Activated T-cell treated with anti-CD3 and anti-CD28 coated beads for 24 hours (primary cell): Measurements from ENCODE around the gene RAP1GAP2.
"Not testable (repeated sequence)": the region's sequence is repeated elsewhere in the genome, so short reads cannot be mapped to it uniquely, and the experiment has no call there.

Experiments
- DNase-seq: peaks from one replicate; pipeline ENCODE4 v3.0.0-alpha.2; 2020; ENCODE audit warnings: low read depth

The RAP1GAP2 gene

DNA sequence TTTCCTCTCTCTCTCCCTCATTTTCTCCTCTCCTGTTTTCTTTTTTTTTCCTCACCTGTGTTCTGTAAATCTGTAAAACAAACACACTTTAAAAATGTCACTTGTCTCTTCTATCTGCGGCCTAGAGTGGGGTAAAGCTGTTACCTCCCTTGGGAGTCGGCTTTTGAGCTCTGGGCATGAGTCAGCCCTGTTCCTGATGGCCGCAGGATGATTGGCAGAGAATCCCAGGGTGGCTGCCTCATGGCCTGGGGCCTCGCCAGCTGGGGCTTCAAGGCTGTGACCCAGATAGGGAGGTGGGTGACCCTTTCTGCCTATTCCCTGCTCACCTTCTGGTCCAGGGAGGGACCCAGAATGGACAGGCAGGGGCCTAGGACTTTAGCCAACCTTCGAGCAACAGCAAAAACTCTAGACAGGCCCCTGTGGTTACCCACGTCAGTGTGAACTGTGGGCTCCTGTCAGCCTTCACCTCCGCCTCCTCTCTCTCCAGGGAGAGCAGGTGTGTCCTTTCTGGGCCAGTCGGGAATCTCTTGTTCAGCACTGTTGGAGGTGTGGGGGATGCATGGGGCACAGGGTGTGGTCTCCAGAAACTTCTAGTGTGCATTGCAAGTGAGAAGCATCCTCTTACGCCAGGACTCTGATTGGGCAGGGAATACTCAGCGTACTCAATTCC is 87.4 kb downstream of the RAP1GAP2 start:
- no peak for DNase-seq

DNA sequence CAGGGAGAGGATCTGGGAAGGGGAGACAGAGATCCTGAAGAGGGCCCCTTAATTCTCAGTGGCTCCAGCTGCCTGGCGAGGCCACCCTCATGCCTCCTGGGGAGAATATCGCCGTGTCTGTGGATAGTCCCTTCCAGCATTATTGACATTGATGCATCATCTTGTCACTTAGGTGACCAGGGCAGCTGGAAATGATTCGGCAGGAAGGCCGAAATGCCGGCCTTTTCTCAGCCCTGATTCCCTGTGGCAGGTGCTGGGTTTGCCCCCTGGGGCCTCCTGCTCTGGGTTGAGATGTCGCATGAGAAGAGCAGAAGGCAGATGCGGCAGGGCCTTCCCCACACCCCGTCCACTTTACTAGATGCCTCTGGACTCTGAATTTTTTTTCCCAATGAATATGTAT is 89.5 kb downstream of the RAP1GAP2 start:
- no peak for DNase-seq

DNA sequence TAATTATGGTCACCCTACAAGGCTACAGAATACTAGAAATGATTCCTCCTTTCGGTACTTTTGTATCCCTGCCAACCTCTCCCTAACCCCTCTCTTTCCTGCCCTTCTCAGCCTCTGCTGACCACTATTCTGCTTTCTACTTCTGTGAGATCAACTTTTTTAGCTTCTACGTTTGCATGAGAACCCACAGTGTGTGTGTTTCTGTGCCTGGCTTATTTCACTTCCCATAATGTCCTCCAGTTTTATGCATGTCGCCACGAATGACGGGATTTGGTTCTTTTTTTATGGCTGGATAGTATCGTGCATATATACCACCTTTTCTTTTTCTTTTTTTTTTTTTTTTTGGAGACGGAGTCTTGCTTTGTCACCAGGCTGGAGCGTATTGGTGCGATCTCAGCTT is 92.1 kb downstream of the RAP1GAP2 start:
- no peak for DNase-seq

DNA sequence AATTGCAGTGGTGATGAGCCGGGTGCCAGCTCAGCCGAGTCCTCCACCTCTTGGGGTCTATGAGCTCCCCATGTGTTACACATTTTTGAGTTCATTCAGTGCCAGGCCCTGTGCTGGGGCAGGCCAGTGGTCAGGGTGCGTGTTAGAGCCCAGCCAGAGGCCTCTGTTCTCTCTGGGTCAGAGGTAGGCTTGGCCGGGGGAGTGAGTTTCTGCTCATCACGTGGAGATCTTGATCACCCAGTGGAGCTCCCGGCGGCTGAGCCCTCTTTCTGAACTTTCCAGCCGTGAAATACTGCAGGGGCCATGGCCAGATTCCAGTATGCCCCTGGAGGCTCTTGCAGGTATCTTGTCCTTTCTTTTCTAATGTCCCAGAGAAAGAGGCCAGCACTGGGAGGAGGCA is 93.0 kb downstream of the RAP1GAP2 start:
- DNase-seq, result no peak

DNA sequence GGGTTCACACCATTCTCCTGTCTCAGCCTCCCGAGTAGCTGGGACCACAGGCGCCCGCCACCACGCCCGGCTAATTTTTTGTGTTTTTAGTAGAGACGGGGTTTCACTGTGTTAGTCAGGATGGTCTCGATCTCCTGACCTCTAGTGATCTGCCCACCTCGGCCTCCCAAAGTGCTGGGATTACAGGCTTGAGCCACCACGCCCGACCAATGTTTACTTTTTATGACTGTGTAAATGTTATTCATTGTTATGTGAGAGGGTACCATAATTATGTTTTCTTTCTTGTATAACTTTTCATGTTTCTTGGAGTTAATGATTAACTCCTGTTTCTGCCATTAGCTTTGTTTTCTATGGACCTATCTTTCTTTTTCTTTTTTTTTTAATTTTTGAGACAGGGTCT is 94.5 kb downstream of the RAP1GAP2 start:
- DNase-seq, result not testable (repeated sequence)

GRCh38 chr17:2892305-2892971 is 96.2 kb downstream of the RAP1GAP2 start:
- DNase-seq, result no peak

GRCh38 chr17:2893422-2893914 is 97.2 kb downstream of the RAP1GAP2 start:
- DNase-seq, result no peak

- no peak for DNase-seq
Observed at GRCh38 chr17:2894782-2895181, 98.5 kb downstream of the RAP1GAP2 start.

DNA sequence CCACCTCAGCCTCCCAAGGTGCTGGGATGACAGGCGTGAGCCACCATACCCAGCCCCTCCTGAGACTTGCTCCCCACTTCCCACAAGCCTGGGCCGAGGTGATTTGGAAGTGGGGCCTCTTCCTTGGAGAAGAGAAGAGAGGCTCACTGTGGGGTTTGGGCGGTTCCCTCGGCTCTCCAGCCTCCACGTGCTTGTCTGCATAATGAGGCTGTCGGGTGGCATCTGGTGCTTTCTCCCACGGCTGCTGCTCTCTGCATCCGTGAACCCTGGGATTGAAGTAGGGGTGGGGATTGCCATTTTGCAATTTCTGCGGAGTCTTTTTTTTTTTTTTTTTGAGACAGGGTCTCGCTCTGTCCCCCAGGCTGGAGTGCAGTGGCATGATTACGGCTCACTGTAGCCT is 101.4 kb downstream of the RAP1GAP2 start:
- DNase-seq, result no peak

GRCh38 chr17:2898255-2898926 is 102.2 kb downstream of the RAP1GAP2 start:
- no peak for DNase-seq

- no peak for DNase-seq
Observed at GRCh38 chr17:2899906-2900305, 103.7 kb downstream of the RAP1GAP2 start.

- DNase-seq, result no peak
Observed at GRCh38 chr17:2900842-2901241, 104.6 kb downstream of the RAP1GAP2 start.

DNA sequence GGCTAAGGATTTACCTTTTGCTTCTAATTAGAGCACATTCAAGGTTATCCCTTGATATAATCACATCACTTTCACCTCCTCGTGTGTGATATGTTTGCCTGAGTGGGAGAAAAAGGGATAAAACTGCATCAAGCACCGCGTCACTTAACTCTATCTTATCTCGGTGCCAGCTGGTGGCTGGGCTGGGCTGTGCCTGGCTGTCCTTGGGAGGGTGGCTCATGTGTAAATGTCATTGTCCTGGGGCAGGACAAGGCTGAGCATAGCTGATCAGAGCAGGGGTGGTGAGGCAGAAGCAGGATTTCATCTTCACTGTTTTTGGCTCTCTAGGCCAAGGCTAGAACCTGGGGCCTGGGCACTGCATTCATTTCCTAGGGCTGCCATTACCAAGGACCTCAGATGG is 105.3 kb downstream of the RAP1GAP2 start:
- DNase-seq, result no peak

- no peak for DNase-seq
Observed at GRCh38 chr17:2902546-2902945, 106.3 kb downstream of the RAP1GAP2 start.

DNA sequence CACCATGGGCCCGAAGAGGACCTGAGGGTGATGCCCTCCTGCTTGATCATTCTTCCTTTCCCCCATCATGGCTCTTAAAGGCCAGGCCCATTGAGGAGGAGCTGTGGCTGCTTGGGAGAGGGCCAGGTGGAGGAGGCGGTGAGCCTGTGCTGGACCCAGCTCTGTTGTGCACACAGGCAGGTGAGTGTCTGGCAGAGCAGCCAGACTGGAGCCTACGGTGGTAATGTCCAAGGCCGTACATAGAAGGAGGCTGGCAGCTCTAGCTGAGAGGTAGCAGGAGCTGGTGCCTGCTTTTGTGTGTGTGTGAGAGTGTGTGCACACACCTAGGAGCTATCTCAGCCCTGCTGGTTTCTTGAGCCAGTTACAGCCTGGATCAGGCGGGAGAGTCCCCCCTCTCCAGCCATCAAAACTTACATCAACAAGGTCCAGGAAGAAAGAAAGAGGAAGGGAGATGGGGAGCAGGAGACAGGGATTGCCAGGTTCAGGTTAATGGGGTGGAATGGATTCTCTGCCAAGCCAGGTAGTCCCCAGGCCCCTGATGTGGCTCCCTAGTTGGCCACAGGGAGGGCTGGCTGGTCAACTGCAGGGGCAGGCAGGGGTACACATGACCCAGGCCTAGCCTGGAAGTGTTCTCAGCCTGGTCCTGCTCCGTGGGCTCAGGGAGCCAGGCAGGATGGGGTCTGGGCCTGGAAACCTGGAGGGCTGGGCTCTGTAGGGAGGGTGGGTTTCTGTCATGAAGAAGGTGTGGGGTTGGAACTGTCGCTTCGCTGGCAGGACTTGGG is 107.1 kb downstream of the RAP1GAP2 start:
- no peak for DNase-seq

DNA sequence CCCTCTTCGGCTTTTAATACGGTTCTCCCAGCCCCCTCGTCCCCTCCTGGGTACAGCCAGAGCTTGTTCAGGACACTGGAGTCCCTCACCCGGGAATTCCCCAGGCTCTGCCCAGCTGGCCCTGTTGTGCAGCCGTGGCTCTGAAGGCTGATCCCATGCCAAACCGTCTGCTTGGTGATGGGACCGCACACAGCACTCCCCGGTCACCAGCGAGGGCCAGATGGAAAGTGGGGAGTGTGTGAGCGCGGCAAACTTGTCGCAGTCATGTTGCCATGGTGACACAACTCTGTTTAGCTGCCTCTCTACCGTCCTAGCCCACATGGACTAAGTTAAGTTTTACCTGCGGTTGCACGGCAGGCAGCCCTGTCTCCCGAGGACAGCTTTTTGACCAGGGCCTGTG is 107.9 kb downstream of the RAP1GAP2 start:
- no peak for DNase-seq

GRCh38 chr17:2905269-2905668 is 109.0 kb downstream of the RAP1GAP2 start:
- DNase-seq, result no peak

DNA sequence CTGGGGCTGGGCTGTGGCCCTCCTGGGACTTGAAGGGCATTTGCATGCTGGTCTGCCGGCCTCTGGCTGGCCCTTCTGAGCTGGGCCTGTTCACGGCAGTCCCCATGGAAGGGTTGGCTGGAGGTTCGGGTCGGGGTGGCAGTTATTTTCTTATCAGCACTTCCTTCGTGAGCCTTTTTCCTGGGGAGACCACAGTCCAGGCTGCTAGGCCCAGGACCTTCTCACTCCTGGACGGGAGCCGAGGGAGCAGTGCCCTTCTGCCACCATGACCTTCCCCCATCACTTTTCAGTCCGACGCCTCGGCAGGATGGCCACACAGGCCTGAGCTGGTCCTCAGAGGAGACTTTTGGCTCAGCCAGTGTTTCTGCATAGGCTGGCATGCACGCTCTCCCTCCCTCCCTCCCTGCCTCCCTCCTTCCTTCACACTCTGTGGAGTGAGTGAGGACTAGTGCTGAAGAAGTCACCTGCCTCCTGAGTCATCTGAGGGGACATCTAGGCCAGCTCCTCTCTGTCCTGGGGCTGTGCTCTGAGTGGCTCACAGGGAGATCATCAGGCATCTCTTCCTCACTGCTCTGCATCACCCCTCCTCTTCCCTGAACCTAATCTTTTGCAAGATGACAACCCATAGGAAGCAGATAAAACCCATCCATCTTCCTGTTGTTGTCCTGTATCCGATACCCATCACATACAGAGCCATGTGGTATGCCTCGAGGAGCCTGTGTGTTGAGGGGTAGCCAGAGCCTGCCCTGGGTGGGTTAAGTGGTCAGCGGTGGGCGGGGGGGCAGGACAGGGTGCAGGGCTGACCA is 109.7 kb downstream of the RAP1GAP2 start:
- no peak for DNase-seq

GRCh38 chr17:2906901-2907300 is 110.7 kb downstream of the RAP1GAP2 start:
- DNase-seq, result peak; percentile 30

GRCh38 chr17:2909175-2909845 is 113.1 kb downstream of the RAP1GAP2 start:
- DNase-seq, result no peak

DNA sequence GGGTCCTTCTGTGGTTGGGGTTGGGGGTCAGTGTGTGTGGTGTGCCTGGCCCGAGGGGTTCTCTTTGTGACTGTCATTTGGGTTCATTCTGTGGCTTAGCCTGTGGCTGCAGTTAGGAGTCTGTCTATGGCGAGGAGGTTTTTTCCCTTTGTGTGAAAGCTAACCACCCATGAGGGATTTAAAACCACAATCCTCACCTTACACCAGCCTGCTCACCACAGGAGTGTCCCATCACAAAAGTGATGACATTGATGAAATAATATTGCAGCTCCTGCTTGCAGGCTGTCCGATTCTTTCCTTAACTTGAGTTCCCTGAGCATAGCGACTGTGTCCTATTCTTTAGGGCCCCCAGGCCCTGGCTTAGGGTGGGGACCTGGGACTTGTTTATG is 113.6 kb downstream of the RAP1GAP2 start:
- no peak for DNase-seq
